ENCODE measurements around the gene PEF1.

The PEF1 gene

DNA sequence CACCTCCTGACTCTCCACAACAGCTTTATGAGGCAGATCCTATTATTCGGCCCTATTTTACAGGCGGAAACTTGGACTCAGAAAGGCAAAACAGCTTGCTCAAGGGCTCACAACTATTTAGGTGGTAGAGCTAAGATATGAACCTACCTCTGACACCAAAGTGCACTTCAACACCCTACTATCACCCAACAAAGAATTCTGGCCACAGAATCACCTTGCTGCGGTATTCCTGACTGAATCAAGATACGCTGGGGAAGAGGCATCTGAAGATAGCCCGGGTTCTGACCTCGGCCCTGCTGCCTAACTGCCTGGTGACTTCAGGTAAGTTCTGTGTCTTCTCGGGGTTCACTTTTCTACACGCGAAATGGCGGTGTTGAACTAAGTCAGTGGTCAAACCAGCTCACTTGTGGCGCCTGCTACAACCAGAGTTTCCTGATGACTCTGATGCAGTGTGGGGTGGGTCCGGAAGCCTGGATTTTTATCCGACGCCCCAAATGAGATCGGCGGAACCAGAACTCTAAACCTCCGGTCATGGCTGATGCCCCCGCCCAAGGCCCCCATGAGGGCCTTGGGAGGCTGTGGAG lies 608 bp downstream of the PEF1 start:
- Histone ChIP-seq H3K4me1 (ENCODE audit: control insufficient read depth, insufficient read depth, low read length) (peaks cover 17% of the 10 kb centered on the region; the same call in 1 of the 2 replicates), H3K27ac (ENCODE audit: low read depth, low read length) (peak overlapping the region; percentile 100), H3K9me3 (ENCODE audit: control insufficient read depth, insufficient read depth, low read length) (no peaks in the 10 kb centered on the region), H3K36me3 (ENCODE audit: control insufficient read depth, insufficient read depth, low read length) (no peaks in the 10 kb centered on the region), H3K9ac (ENCODE audit: low read depth, low read length) (peak overlapping the region; percentile 99), H3K27me3 (ENCODE audit: control insufficient read depth, insufficient read depth, low read length) (no peaks in the 10 kb centered on the region), H3K4me3 (ENCODE audit: low read depth, low read length) (peak overlapping the region; percentile 97)

GRCh38 chr1:31642897-31643296 lies 1.8 kb downstream of the PEF1 start:
- Histone ChIP-seq H3K27me3 (ENCODE audit: control insufficient read depth, insufficient read depth, low read length) (no peaks in the 10 kb centered on the region), H3K9ac (ENCODE audit: low read depth, low read length) (no peak overlapping the region), H3K4me1 (ENCODE audit: control insufficient read depth, insufficient read depth, low read length) (peaks cover 17% of the 10 kb centered on the region; the same call in 1 of the 2 replicates), H3K9me3 (ENCODE audit: control insufficient read depth, insufficient read depth, low read length) (no peaks in the 10 kb centered on the region), H3K36me3 (ENCODE audit: control insufficient read depth, insufficient read depth, low read length) (no peaks in the 10 kb centered on the region), H3K27ac (ENCODE audit: low read depth, low read length) (no peak overlapping the region), H3K4me3 (ENCODE audit: low read depth, low read length) (no peak overlapping the region)

DNA sequence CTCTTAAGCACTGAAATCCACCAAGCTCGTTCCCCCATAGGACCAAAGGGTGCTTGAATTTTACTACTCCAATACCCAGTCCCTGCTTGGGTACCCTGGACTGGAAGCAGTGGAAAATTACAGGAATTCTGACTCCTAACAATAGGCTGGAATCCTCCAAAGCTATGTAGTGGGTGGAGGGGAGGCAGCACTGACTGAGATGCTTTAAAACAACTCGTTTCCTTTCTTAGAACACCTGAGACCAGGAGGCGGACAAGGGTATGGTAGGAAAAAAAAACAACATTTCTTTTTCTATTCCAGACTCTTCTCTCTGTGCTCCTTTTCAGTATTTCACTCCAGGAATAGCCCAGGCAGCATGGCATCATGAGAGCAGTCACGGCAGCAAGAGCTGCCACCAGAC lies 2.3 kb downstream of the PEF1 start:
- H3K9ac ChIP-seq (ENCODE audit: low read depth, low read length): no peak overlapping the region
- H3K27ac ChIP-seq (ENCODE audit: low read depth, low read length): no peak overlapping the region

DNA sequence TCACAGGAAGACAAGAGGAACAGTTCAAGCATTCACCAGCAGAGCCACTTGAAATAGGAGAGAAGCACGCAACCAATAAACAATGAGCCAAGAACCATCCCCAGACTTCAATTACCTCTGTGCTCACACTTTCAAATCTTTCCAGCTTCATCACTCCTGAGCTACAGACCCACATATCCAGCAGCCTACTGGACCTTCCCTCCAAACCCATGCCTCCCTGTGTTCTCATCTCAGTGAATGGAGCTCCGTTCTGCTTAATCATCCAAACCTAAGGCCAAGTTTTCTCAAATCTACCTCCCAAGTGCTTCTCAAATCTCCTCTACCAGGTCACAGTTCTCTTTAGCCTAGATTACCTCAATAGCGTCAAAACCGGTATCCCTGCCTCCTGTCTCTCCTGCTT lies 3.7 kb downstream of the PEF1 start:
- Histone ChIP-seq H3K4me3 (ENCODE audit: low read depth, low read length) (no peak overlapping the region), H3K27ac (ENCODE audit: low read depth, low read length) (no peak overlapping the region), H3K36me3 (ENCODE audit: control insufficient read depth, insufficient read depth, low read length) (no peaks in the 10 kb centered on the region), H3K4me1 (ENCODE audit: control insufficient read depth, insufficient read depth, low read length) (peaks cover 17% of the 10 kb centered on the region; the same call in 1 of the 2 replicates), H3K9me3 (ENCODE audit: control insufficient read depth, insufficient read depth, low read length) (no peaks in the 10 kb centered on the region), H3K27me3 (ENCODE audit: control insufficient read depth, insufficient read depth, low read length) (no peaks in the 10 kb centered on the region), H3K9ac (ENCODE audit: low read depth, low read length) (no peak overlapping the region)

More for the DNA sequence above, 2.3 kb downstream of the PEF1 start:
- no peaks in the 10 kb centered on the region for H3K27me3 ChIP-seq (ENCODE audit: control insufficient read depth, insufficient read depth, low read length)
- H3K36me3 ChIP-seq (ENCODE audit: control insufficient read depth, insufficient read depth, low read length): no peaks in the 10 kb centered on the region
- H3K4me1 ChIP-seq (ENCODE audit: control insufficient read depth, insufficient read depth, low read length): peaks cover 17% of the 10 kb centered on the region; the same call in 1 of the 2 replicates
- H3K4me3 ChIP-seq (ENCODE audit: low read depth, low read length): no peak overlapping the region
- no peaks in the 10 kb centered on the region for H3K9me3 ChIP-seq (ENCODE audit: control insufficient read depth, insufficient read depth, low read length)

DNA sequence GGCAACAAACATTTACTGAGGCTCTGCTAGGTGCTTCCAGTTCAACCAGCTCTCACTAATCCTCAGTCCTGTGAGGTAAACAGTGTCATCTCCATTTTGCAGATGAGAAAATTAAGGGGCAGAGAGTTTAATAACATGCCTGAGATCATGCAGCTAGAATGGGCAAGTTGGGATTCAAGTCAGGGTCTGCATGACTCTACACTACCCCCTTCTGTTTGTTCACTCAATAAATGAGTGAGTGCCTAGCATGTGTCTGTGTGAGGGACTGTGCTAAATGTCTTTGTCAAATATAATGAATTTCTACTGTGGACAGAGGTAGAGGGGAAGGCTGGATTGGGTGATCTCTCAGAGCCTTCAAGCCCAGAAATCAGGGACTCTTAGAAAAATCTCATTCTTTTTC lies 4.5 kb downstream of the PEF1 start:
- Histone ChIP-seq H3K4me1 (ENCODE audit: control insufficient read depth, insufficient read depth, low read length) (peaks cover 17% of the 10 kb centered on the region; the same call in 1 of the 2 replicates), H3K9me3 (ENCODE audit: control insufficient read depth, insufficient read depth, low read length) (no peaks in the 10 kb centered on the region), H3K36me3 (ENCODE audit: control insufficient read depth, insufficient read depth, low read length) (no peaks in the 10 kb centered on the region), H3K27me3 (ENCODE audit: control insufficient read depth, insufficient read depth, low read length) (no peaks in the 10 kb centered on the region), H3K9ac (ENCODE audit: low read depth, low read length) (no peak overlapping the region), H3K4me3 (ENCODE audit: low read depth, low read length) (no peak overlapping the region), H3K27ac (ENCODE audit: low read depth, low read length) (no peak overlapping the region)

DNA sequence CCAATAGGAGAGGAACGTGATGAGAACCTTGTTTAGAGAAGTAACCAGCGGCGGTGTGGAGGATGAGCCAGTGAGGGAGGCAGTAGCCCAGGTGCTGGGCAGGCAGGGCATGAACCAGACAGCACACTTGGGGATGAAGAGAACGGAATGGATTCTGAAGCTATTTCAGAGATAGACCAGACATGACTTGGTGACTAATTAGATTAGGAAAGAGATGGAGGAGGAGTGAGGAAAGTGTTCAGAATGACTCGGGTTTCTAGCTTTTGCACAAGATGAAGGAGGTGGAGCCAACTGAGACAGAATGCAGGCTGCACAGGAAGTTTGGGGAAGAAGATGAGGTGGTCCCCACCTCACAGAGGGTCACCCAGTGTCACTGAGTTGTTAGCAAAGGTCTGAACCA lies 5.1 kb downstream of the PEF1 start:
- Histone ChIP-seq H3K36me3 (ENCODE audit: control insufficient read depth, insufficient read depth, low read length) (peaks cover 6% of the 10 kb centered on the region; the same call in 1 of the 2 replicates), H3K27me3 (ENCODE audit: control insufficient read depth, insufficient read depth, low read length) (no peaks in the 10 kb centered on the region), H3K4me1 (ENCODE audit: control insufficient read depth, insufficient read depth, low read length) (peaks cover 17% of the 10 kb centered on the region; the same call in 1 of the 2 replicates), H3K9me3 (ENCODE audit: control insufficient read depth, insufficient read depth, low read length) (no peaks in the 10 kb centered on the region), H3K4me3 (ENCODE audit: low read depth, low read length) (no peak overlapping the region), H3K9ac (ENCODE audit: low read depth, low read length) (no peak overlapping the region), H3K27ac (ENCODE audit: low read depth, low read length) (no peak overlapping the region)

GRCh38 chr1:31637915-31638673 lies 6.6 kb downstream of the PEF1 start:
- Histone ChIP-seq H3K4me1 (ENCODE audit: control insufficient read depth, insufficient read depth, low read length) (peaks cover 11% of the 10 kb centered on the region; the same call in 1 of the 2 replicates), H3K9me3 (ENCODE audit: control insufficient read depth, insufficient read depth, low read length) (no peaks in the 10 kb centered on the region), H3K9ac (ENCODE audit: low read depth, low read length) (no peak overlapping the region), H3K27me3 (ENCODE audit: control insufficient read depth, insufficient read depth, low read length) (no peaks in the 10 kb centered on the region), H3K4me3 (ENCODE audit: low read depth, low read length) (no peak overlapping the region), H3K27ac (ENCODE audit: low read depth, low read length) (no peak overlapping the region), H3K36me3 (ENCODE audit: control insufficient read depth, insufficient read depth, low read length) (peaks cover 10% of the 10 kb centered on the region; the same call in 1 of the 2 replicates)

- Histone ChIP-seq H3K9ac (ENCODE audit: low read depth, low read length) (no peak overlapping the region), H3K27ac (ENCODE audit: low read depth, low read length) (no peak overlapping the region), H3K4me3 (ENCODE audit: low read depth, low read length) (no peak overlapping the region), H3K36me3 (ENCODE audit: control insufficient read depth, insufficient read depth, low read length) (peaks cover 57% of the 10 kb centered on the region), H3K9me3 (ENCODE audit: control insufficient read depth, insufficient read depth, low read length) (no peaks in the 10 kb centered on the region), H3K4me1 (ENCODE audit: control insufficient read depth, insufficient read depth, low read length) (no peaks in the 10 kb centered on the region), H3K27me3 (ENCODE audit: control insufficient read depth, insufficient read depth, low read length) (no peaks in the 10 kb centered on the region)
Measured at GRCh38 chr1:31633117-31633516, 11.6 kb downstream of the PEF1 start.

GRCh38 chr1:31632649-31633048 lies 12.0 kb downstream of the PEF1 start:
- Histone ChIP-seq H3K9ac (ENCODE audit: low read depth, low read length) (no peak overlapping the region), H3K27ac (ENCODE audit: low read depth, low read length) (no peak overlapping the region)

GRCh38 chr1:31628931-31629556 lies 15.6 kb downstream of the PEF1 start:
- H3K9me3 ChIP-seq (ENCODE audit: control insufficient read depth, insufficient read depth, low read length): no peaks in the 10 kb centered on the region
- no peaks in the 10 kb centered on the region for H3K27me3 ChIP-seq (ENCODE audit: control insufficient read depth, insufficient read depth, low read length)
- H3K4me1 ChIP-seq (ENCODE audit: control insufficient read depth, insufficient read depth, low read length): peaks cover 2% of the 10 kb centered on the region; the same call in 1 of the 2 replicates
- no peak overlapping the region for H3K27ac ChIP-seq (ENCODE audit: low read depth, low read length)
- H3K36me3 ChIP-seq (ENCODE audit: control insufficient read depth, insufficient read depth, low read length): peaks cover 49% of the 10 kb centered on the region
- H3K9ac ChIP-seq (ENCODE audit: low read depth, low read length): no peak overlapping the region
- no peak overlapping the region for H3K4me3 ChIP-seq (ENCODE audit: low read depth, low read length)

More at GRCh38 chr1:31632649-31633048, 12.0 kb downstream of the PEF1 start:
- Histone ChIP-seq H3K9me3 (ENCODE audit: control insufficient read depth, insufficient read depth, low read length) (no peaks in the 10 kb centered on the region), H3K4me3 (ENCODE audit: low read depth, low read length) (no peak overlapping the region), H3K4me1 (ENCODE audit: control insufficient read depth, insufficient read depth, low read length) (no peaks in the 10 kb centered on the region), H3K27me3 (ENCODE audit: control insufficient read depth, insufficient read depth, low read length) (no peaks in the 10 kb centered on the region), H3K36me3 (ENCODE audit: control insufficient read depth, insufficient read depth, low read length) (peaks cover 59% of the 10 kb centered on the region)

All from HUES48 (cell line).